Liver (tissue), 9 donors: ENCODE results near the gene TMEM182. TPM values are rescaled to one million over a fixed set of nuclear protein-coding genes. Genes with fewer than 3 reads are reported as not detected.

Experiments used
- DNase-seq: peaks from one replicate; pipeline ENCODE4 v3.0.0-alpha.2; 2017; ENCODE audit warnings: low spot score
- H3K27ac ChIP-seq, 2 donors: one replicate each; pipeline ENCODE4 v1.7.0; 2013; ENCODE audit warnings: inconsistent platforms in 2 of 2, low read length in 2 of 2, control low read depth in 1 of 2, low read depth in 1 of 2, mild to moderate bottlenecking in 1 of 2
- H3K27me3 ChIP-seq, 4 donors: one replicate each; pipeline versions ENCODE4 v1.6.1 to v1.7.0; 2013; ENCODE audit warnings: low read length in 3 of 4, inconsistent platforms in 1 of 4, mild to moderate bottlenecking in 1 of 4, moderate library complexity in 1 of 4; ENCODE audit not compliant: control insufficient read depth in 4 of 4, insufficient read depth in 4 of 4
- H3K36me3 ChIP-seq, 4 donors: one replicate each; pipeline versions ENCODE4 v1.6.1 to v1.7.0; 2013; ENCODE audit warnings: low read length in 3 of 4, mild to moderate bottlenecking in 3 of 4, low read depth in 1 of 4, moderate library complexity in 1 of 4; ENCODE audit not compliant: control insufficient read depth in 4 of 4, insufficient read depth in 3 of 4
- H3K4me1 ChIP-seq, 4 donors: one replicate each; pipeline versions ENCODE4 v1.6.1 to v1.7.0; 2013; ENCODE audit warnings: low read length in 3 of 4, mild to moderate bottlenecking in 3 of 4, moderate library complexity in 1 of 4; ENCODE audit not compliant: control insufficient read depth in 4 of 4, insufficient read depth in 4 of 4
- H3K4me3 ChIP-seq, 3 donors: one replicate each; pipeline versions ENCODE4 v1.6.1 to v1.7.0; 2013; ENCODE audit warnings: low read length in 3 of 3, control low read depth in 1 of 3, low read depth in 1 of 3, mild to moderate bottlenecking in 1 of 3
- H3K9ac ChIP-seq, 2 donors: one replicate each; pipeline ENCODE4 v1.7.0; 2013; ENCODE audit warnings: low read length in 2 of 2, mild to moderate bottlenecking in 2 of 2, moderate library complexity in 2 of 2, control low read depth in 1 of 2, low read depth in 1 of 2
- H3K9me3 ChIP-seq, 4 donors: one replicate each; pipeline versions ENCODE4 v1.6.1 to v1.7.0; 2013; ENCODE audit warnings: low read length in 3 of 4; ENCODE audit not compliant: control insufficient read depth in 4 of 4
- EGR1 ChIP-seq, 2 donors: IDR thresholded peaks; 2 replicates each; pipeline ENCODE4 v1.6.1; 2016 to 2018; ENCODE audit warnings: antibody characterized with exemption in 2 of 2, low read depth in 2 of 2
- FOXA1 ChIP-seq: IDR thresholded peaks from 2 replicates; pipeline ENCODE4 v1.6.1; 2016; ENCODE audit warnings: antibody characterized with exemption
- FOXA2 ChIP-seq: IDR thresholded peaks from 2 replicates; pipeline ENCODE4 v1.6.1; 2016; ENCODE audit warnings: antibody characterized with exemption
- GABPA ChIP-seq, 2 donors: IDR thresholded peaks in 1 of 2; conservative IDR thresholded peaks in 1 of 2; 2 replicates each; pipeline ENCODE4 v1.6.1; 2016; ENCODE audit warnings: antibody characterized with exemption in 2 of 2, mild to moderate bottlenecking in 1 of 2, moderate library complexity in 1 of 2
- HNF4A ChIP-seq, 2 donors: conservative IDR thresholded peaks; 2 replicates each; pipeline ENCODE4 v1.6.1; 2016; ENCODE audit warnings: antibody characterized with exemption in 2 of 2, mild to moderate bottlenecking in 2 of 2
- HNF4G ChIP-seq: IDR thresholded peaks from 2 replicates; pipeline ENCODE4 v1.6.1; 2016; ENCODE audit warnings: antibody characterized with exemption
- JUND ChIP-seq, 2 donors: IDR thresholded peaks; 2 replicates each; pipeline ENCODE4 v1.6.1; 2016; ENCODE audit warnings: antibody characterized with exemption in 2 of 2
- NR2F2 ChIP-seq: IDR thresholded peaks from 2 replicates; pipeline ENCODE4 v1.6.1; 2016; ENCODE audit warnings: antibody characterized with exemption
- RAD21 ChIP-seq, 2 donors: IDR thresholded peaks; 2 replicates each; pipeline ENCODE4 v1.6.1; 2016; ENCODE audit warnings: antibody characterized with exemption in 2 of 2, mild to moderate bottlenecking in 2 of 2
- RXRA ChIP-seq, 2 donors: IDR thresholded peaks; 2 replicates each; pipeline ENCODE4 v1.6.1; 2017 to 2018; ENCODE audit warnings: antibody characterized with exemption in 2 of 2, mild to moderate bottlenecking in 1 of 2
- SP1 ChIP-seq: IDR thresholded peaks from 2 replicates; pipeline ENCODE4 v1.6.1; 2018; ENCODE audit warnings: antibody characterized with exemption, mild to moderate bottlenecking
- TAF1 ChIP-seq: conservative IDR thresholded peaks from 2 replicates; pipeline ENCODE4 v1.6.1; 2016; ENCODE audit warnings: antibody characterized with exemption, mild to moderate bottlenecking
- YY1 ChIP-seq: IDR thresholded peaks from 2 replicates; pipeline ENCODE4 v1.6.1; 2016; ENCODE audit warnings: antibody characterized with exemption, mild to moderate bottlenecking
- WGBS: extraction: QIAGEN DNeasy Blood & Tissue Kit; methylation state at CpG from one replicate; pipeline ENCODE4 v1.1.7; 2013; 5-methylcytosine and 5-hydroxymethylcytosine counted together
- polyA plus RNA-seq, 2 donors: library from polyadenylated mRNA; stranded (reverse) in 1 of 2; unstranded in 1 of 2; fragments of 200-250 nt in 1 of 2; fragments of >200 nt in 1 of 2; fragmentation: Nextera tagmentation in 1 of 2; extraction: Ambion mirVana in 1 of 2; gene quantifications; one replicate each; pipeline versions ENCODE4 v1.2.1 to v1.2.3, GENCODE V29; 2013 to 2015
- total RNA-seq, 2 donors: library from RNA; depleted of rRNA; stranded (reverse); fragments of >200 nt; gene quantifications; one replicate each; pipeline ENCODE4 v1.2.3, GENCODE V29; 2014
- TF ChIP-seq, protein P1 (sequence below): IDR thresholded peaks from 2 replicates; pipeline ENCODE4 v1.6.1; 2016; ENCODE audit warnings: antibody characterized with exemption
- TF ChIP-seq, protein P2 (sequence below): IDR thresholded peaks from 2 replicates; pipeline ENCODE4 v1.6.1; 2016; ENCODE audit warnings: antibody characterized with exemption
- TF ChIP-seq, protein P3 (sequence below): IDR thresholded peaks from 2 replicates; pipeline ENCODE4 v1.6.1; 2016; ENCODE audit warnings: antibody characterized with exemption, mild to moderate bottlenecking
- TF ChIP-seq, protein P4 (sequence below): fragments of 150-350 bp; IDR thresholded peaks from 2 replicates; pipeline ENCODE4 v1.5.1; 2017; ENCODE audit warnings: improper control_type of control experiment, low read depth, low read length; ENCODE audit not compliant: missing input control
- TF ChIP-seq, protein P5 (sequence below): IDR thresholded peaks from 2 replicates; pipeline ENCODE4 v1.6.1; 2016; ENCODE audit warnings: antibody characterized with exemption
- donor health status: healthy.
- donor health status: healthy.
- donor health status: healthy.
- donor health status: healthy.
- donor health status: healthy.

The TMEM182 gene
- total and polyA plus RNA-seq, 4 donors = 2.8 to 12.5 (median 5.1) TPM

DNA sequence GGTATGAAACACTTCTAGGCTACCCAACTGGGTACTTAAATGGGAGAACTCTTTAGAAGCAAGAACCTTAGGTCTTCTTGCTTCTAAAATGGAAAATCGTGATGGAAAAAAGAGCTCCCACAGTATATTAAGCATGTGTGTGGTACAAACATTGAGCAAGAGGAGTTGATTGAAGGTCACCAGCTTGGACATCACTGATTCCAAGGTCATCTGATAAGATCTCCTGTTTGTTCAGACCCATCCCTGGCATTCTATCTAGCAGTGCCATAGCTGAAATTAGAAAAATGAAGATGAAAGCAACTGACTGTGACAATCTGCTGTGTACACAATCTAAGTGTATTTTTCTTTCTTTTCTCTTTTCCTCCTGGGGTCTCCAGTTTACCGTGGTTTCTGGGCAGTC, 35.7 kb downstream of the TMEM182 start:
- TF ChIP-seq HNF4G = no peak
- peak; percentile 65 for TF ChIP-seq SP1
- peak; percentile 68 for TF ChIP-seq FOXA2
- TF ChIP-seq EGR1 (IDR thresholded peaks at IDR 0.05; ENCODE audit: low read depth in 2 of 2) = peak in 1 of 2 donors; percentile 69
- peak in 1 of 2 donors; percentile 13 for TF ChIP-seq RAD21 (IDR thresholded peaks at IDR 0.05)
- peak; percentile 78 for TF ChIP-seq YY1
- peak; percentile 75 to 89 for TF ChIP-seq RXRA (IDR thresholded peaks at IDR 0.05)
- peak in 1 of 2 donors; percentile 58 for TF ChIP-seq JUND (IDR thresholded peaks at IDR 0.05)
- TF ChIP-seq, protein P1, sequence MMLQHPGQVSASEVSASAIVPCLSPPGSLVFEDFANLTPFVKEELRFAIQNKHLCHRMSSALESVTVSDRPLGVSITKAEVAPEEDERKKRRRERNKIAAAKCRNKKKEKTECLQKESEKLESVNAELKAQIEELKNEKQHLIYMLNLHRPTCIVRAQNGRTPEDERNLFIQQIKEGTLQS = no peak
- TF ChIP-seq, protein P2, sequence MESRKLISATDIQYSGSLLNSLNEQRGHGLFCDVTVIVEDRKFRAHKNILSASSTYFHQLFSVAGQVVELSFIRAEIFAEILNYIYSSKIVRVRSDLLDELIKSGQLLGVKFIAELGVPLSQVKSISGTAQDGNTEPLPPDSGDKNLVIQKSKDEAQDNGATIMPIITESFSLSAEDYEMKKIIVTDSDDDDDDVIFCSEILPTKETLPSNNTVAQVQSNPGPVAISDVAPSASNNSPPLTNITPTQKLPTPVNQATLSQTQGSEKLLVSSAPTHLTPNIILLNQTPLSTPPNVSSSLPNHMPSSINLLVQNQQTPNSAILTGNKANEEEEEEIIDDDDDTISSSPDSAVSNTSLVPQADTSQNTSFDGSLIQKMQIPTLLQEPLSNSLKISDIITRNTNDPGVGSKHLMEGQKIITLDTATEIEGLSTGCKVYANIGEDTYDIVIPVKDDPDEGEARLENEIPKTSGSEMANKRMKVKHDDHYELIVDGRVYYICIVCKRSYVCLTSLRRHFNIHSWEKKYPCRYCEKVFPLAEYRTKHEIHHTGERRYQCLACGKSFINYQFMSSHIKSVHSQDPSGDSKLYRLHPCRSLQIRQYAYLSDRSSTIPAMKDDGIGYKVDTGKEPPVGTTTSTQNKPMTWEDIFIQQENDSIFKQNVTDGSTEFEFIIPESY = peak; percentile 71
- peak; percentile 54 to 73 for TF ChIP-seq HNF4A (conservative IDR thresholded peaks at IDR 0.05)
- TF ChIP-seq, protein P3, sequence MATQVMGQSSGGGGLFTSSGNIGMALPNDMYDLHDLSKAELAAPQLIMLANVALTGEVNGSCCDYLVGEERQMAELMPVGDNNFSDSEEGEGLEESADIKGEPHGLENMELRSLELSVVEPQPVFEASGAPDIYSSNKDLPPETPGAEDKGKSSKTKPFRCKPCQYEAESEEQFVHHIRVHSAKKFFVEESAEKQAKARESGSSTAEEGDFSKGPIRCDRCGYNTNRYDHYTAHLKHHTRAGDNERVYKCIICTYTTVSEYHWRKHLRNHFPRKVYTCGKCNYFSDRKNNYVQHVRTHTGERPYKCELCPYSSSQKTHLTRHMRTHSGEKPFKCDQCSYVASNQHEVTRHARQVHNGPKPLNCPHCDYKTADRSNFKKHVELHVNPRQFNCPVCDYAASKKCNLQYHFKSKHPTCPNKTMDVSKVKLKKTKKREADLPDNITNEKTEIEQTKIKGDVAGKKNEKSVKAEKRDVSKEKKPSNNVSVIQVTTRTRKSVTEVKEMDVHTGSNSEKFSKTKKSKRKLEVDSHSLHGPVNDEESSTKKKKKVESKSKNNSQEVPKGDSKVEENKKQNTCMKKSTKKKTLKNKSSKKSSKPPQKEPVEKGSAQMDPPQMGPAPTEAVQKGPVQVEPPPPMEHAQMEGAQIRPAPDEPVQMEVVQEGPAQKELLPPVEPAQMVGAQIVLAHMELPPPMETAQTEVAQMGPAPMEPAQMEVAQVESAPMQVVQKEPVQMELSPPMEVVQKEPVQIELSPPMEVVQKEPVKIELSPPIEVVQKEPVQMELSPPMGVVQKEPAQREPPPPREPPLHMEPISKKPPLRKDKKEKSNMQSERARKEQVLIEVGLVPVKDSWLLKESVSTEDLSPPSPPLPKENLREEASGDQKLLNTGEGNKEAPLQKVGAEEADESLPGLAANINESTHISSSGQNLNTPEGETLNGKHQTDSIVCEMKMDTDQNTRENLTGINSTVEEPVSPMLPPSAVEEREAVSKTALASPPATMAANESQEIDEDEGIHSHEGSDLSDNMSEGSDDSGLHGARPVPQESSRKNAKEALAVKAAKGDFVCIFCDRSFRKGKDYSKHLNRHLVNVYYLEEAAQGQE = peak; percentile 60
- no peak for TF ChIP-seq NR2F2
- TF ChIP-seq, protein P4, sequence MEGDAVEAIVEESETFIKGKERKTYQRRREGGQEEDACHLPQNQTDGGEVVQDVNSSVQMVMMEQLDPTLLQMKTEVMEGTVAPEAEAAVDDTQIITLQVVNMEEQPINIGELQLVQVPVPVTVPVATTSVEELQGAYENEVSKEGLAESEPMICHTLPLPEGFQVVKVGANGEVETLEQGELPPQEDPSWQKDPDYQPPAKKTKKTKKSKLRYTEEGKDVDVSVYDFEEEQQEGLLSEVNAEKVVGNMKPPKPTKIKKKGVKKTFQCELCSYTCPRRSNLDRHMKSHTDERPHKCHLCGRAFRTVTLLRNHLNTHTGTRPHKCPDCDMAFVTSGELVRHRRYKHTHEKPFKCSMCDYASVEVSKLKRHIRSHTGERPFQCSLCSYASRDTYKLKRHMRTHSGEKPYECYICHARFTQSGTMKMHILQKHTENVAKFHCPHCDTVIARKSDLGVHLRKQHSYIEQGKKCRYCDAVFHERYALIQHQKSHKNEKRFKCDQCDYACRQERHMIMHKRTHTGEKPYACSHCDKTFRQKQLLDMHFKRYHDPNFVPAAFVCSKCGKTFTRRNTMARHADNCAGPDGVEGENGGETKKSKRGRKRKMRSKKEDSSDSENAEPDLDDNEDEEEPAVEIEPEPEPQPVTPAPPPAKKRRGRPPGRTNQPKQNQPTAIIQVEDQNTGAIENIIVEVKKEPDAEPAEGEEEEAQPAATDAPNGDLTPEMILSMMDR = no peak
- TF ChIP-seq, protein P5, sequence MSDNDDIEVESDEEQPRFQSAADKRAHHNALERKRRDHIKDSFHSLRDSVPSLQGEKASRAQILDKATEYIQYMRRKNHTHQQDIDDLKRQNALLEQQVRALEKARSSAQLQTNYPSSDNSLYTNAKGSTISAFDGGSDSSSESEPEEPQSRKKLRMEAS = peak; percentile 68
- peak; percentile 38 for TF ChIP-seq FOXA1
- no peak for TF ChIP-seq TAF1
- no peak for TF ChIP-seq GABPA (IDR thresholded peaks at IDR 0.05 in 1 of 2, conservative IDR thresholded peaks at IDR 0.05 in 1 of 2)
- H3K4me1 ChIP-seq = peaks cover 5 to 43% (median 27%) of the 10 kb centered on the region in 4 donors
- peaks cover 0 to 15% (median 2%) of the 10 kb centered on the region in 4 donors for H3K9me3 ChIP-seq
- H3K36me3 ChIP-seq = no peaks in the 10 kb centered on the region
- H3K27me3 ChIP-seq = no peaks in the 10 kb centered on the region
- WGBS = 41% methylated on average over 2 of the region's 2 CpGs
- H3K27ac ChIP-seq = peak overlapping the region in 1 of 2 donors; percentile 58
- no peak for DNase-seq
- H3K4me3 ChIP-seq = peak overlapping the region in 1 of 3 donors; percentile 6
- peak overlapping the region in 1 of 2 donors; percentile 26 for H3K9ac ChIP-seq
